Activated naive CD8-positive, alpha-beta T cell treated with anti-CD3 and anti-CD28 coated beads, Interleukin-2, amount 10 ng/mL, durations not matched to agents 7 days and 5 days (primary cell): ENCODE results near the gene FGD5. TPM values are rescaled to one million over a fixed set of nuclear protein-coding genes. Genes with fewer than 3 reads are reported as not detected.
"Not testable (repeated sequence)": the region's sequence is repeated elsewhere in the genome, so short reads cannot be mapped to it uniquely, and the experiment has no call there.

Experiments used
- ATAC-seq: fragments of 150-1000 bp; cut with Tn5 transposase; one replicate; pipeline ENCODE4 v1.10.0; 2021; ENCODE audit warnings: low read depth, moderate library complexity
- POLR2A ChIA-PET: fragments of 350-600 bp; sonication (Branson Sonifier 250); formaldehyde crosslinking; loops from one replicate; lab custom pipeline; 2021; ENCODE audit warnings: antibody characterized with exemption; lab: Charles Lee
- DNase-seq: peaks from one replicate; pipeline ENCODE4 v3.0.0; 2021
- H3K27ac Mint-ChIP-seq: one replicate; pipeline ENCODE4 v1.8.0; 2022; ENCODE audit warnings: mild to moderate bottlenecking, mixed read lengths
- H3K27me3 Mint-ChIP-seq: one replicate; pipeline ENCODE4 v1.8.0; 2022; ENCODE audit warnings: mild to moderate bottlenecking, moderate library complexity, mixed read lengths
- H3K36me3 Mint-ChIP-seq: one replicate; pipeline ENCODE4 v1.8.0; 2021; ENCODE audit warnings: mild to moderate bottlenecking, mixed read lengths
- H3K4me1 Mint-ChIP-seq: one replicate; pipeline ENCODE4 v1.8.0; 2021; ENCODE audit warnings: mixed read lengths
- H3K4me3 Mint-ChIP-seq: one replicate; pipeline ENCODE4 v1.8.0; 2022; ENCODE audit warnings: mild to moderate bottlenecking, moderate library complexity, mixed read lengths
- H3K9me3 Mint-ChIP-seq: one replicate; pipeline ENCODE4 v1.8.0; 2021; ENCODE audit warnings: mixed read lengths
- total RNA-seq, 2 experiments: library from RNA; stranded (reverse); gene quantifications; one replicate each; pipeline ENCODE4 v1.2.3, GENCODE V29; 2021

Gene FGD5
- total RNA-seq, 2 experiments from 2014 or later = 0.17 TPM; not detected in 1

GRCh38 chr3:14805961-14806537 lies 12.7 kb upstream of the FGD5 start:
- H3K36me3 Mint-ChIP-seq = no peaks in the 10 kb centered on the region
- no peak overlapping the region for H3K4me3 Mint-ChIP-seq
- ATAC-seq = no peak

GRCh38 chr3:14806641-14807263 lies 12.0 kb upstream of the FGD5 start:
- H3K4me1 Mint-ChIP-seq = peaks cover 24% of the 10 kb centered on the region
- H3K36me3 Mint-ChIP-seq = no peaks in the 10 kb centered on the region
- H3K4me3 Mint-ChIP-seq = no peak overlapping the region
- DNase-seq (no peak), ATAC-seq (peak; percentile 42)
- H3K9me3 Mint-ChIP-seq = no peaks in the 10 kb centered on the region
- POLR2A ChIA-PET = no interaction called here
- no peak overlapping the region for H3K27ac Mint-ChIP-seq
- H3K27me3 Mint-ChIP-seq = peaks cover 64% of the 10 kb centered on the region

More at GRCh38 chr3:14805961-14806537, 12.7 kb upstream of the FGD5 start:
- Mint-ChIP-seq H3K9me3 (no peaks in the 10 kb centered on the region), H3K27me3 (peaks cover 57% of the 10 kb centered on the region), H3K27ac (no peak overlapping the region), H3K4me1 (peaks cover 24% of the 10 kb centered on the region)
- POLR2A ChIA-PET = no interaction called here
- DNase-seq = no peak

GRCh38 chr3:14808025-14808424 lies 10.7 kb upstream of the FGD5 start:
- Mint-ChIP-seq H3K4me1 (peaks cover 24% of the 10 kb centered on the region), H3K36me3 (no peaks in the 10 kb centered on the region), H3K9me3 (no peaks in the 10 kb centered on the region), H3K27ac (no peak overlapping the region), H3K4me3 (no peak overlapping the region), H3K27me3 (peaks cover 74% of the 10 kb centered on the region)
- no peak for ATAC-seq
- POLR2A ChIA-PET = no interaction called here
- DNase-seq = no peak

- DNase-seq = no peak
- Mint-ChIP-seq H3K36me3 (no peaks in the 10 kb centered on the region), H3K4me3 (no peak overlapping the region), H3K4me1 (peaks cover 21% of the 10 kb centered on the region), H3K9me3 (no peaks in the 10 kb centered on the region), H3K27me3 (peaks cover 81% of the 10 kb centered on the region), H3K27ac (no peak overlapping the region)
- no peak for ATAC-seq
- POLR2A ChIA-PET = no interaction called here
Measured at GRCh38 chr3:14808502-14809266, 10.1 kb upstream of the FGD5 start.

GRCh38 chr3:14809611-14810010 lies 9.2 kb upstream of the FGD5 start:
- DNase-seq, H3K4me3 Mint-ChIP-seq, H3K36me3 Mint-ChIP-seq, H3K27ac Mint-ChIP-seq, H3K9me3 Mint-ChIP-seq, ATAC-seq, POLR2A ChIA-PET: not testable (repeated sequence)
- Mint-ChIP-seq H3K4me1 (peaks cover 15% of the 10 kb centered on the region), H3K27me3 (peaks cover 85% of the 10 kb centered on the region)

- H3K27me3 Mint-ChIP-seq = peaks cover 86% of the 10 kb centered on the region
- H3K4me3 Mint-ChIP-seq = no peak overlapping the region
- POLR2A ChIA-PET = no interaction called here
- H3K27ac Mint-ChIP-seq = no peak overlapping the region
- peaks cover 9% of the 10 kb centered on the region for H3K4me1 Mint-ChIP-seq
- DNase-seq (no peak), ATAC-seq (no peak)
- no peaks in the 10 kb centered on the region for H3K36me3 Mint-ChIP-seq
- H3K9me3 Mint-ChIP-seq = no peaks in the 10 kb centered on the region
Measured at GRCh38 chr3:14810070-14810791, 8.5 kb upstream of the FGD5 start.

- H3K4me1 Mint-ChIP-seq = peaks cover 8% of the 10 kb centered on the region
- H3K27ac Mint-ChIP-seq = no peak overlapping the region
- H3K9me3 Mint-ChIP-seq = no peaks in the 10 kb centered on the region
- ATAC-seq (no peak), DNase-seq (no peak)
- POLR2A ChIA-PET = no interaction called here
- H3K36me3 Mint-ChIP-seq = no peaks in the 10 kb centered on the region
- peaks cover 82% of the 10 kb centered on the region for H3K27me3 Mint-ChIP-seq
- peak overlapping the region; percentile 1 for H3K4me3 Mint-ChIP-seq
Measured at GRCh38 chr3:14810801-14811661, 7.7 kb upstream of the FGD5 start.

GRCh38 chr3:14811684-14812083 lies 7.1 kb upstream of the FGD5 start:
- ATAC-seq (no peak), DNase-seq (no peak)
- H3K4me3 Mint-ChIP-seq = no peak overlapping the region
- H3K9me3 Mint-ChIP-seq = no peaks in the 10 kb centered on the region
- POLR2A ChIA-PET = no interaction called here
- no peak overlapping the region for H3K27ac Mint-ChIP-seq
- no peaks in the 10 kb centered on the region for H3K36me3 Mint-ChIP-seq
- peaks cover 3% of the 10 kb centered on the region for H3K4me1 Mint-ChIP-seq
- peaks cover 79% of the 10 kb centered on the region for H3K27me3 Mint-ChIP-seq

- no peak for ATAC-seq
Measured at GRCh38 chr3:14812196-14812790, 6.5 kb upstream of the FGD5 start.

GRCh38 chr3:14814411-14814871 lies 4.3 kb upstream of the FGD5 start:
- POLR2A ChIA-PET = interaction anchor here (0.7 kb wide), 1 partner anchor 89 kb away, joined by 4 read pairs; no protein-coding TSS in a partner anchor
- DNase-seq = no peak
- ATAC-seq = no peak

More at GRCh38 chr3:14812196-14812790, 6.5 kb upstream of the FGD5 start:
- POLR2A ChIA-PET = no interaction called here
- H3K36me3 Mint-ChIP-seq = no peaks in the 10 kb centered on the region
- DNase-seq = no peak
- H3K27me3 Mint-ChIP-seq = peaks cover 75% of the 10 kb centered on the region
- H3K4me3 Mint-ChIP-seq = no peak overlapping the region
- no peak overlapping the region for H3K27ac Mint-ChIP-seq
- no peaks in the 10 kb centered on the region for H3K9me3 Mint-ChIP-seq
- H3K4me1 Mint-ChIP-seq = no peaks in the 10 kb centered on the region

GRCh38 chr3:14816359-14816758 lies 2.4 kb upstream of the FGD5 start:
- POLR2A ChIA-PET = no interaction called here
- Mint-ChIP-seq H3K36me3 (no peaks in the 10 kb centered on the region), H3K27ac (no peak overlapping the region), H3K4me1 (no peaks in the 10 kb centered on the region), H3K4me3 (no peak overlapping the region), H3K9me3 (no peaks in the 10 kb centered on the region), H3K27me3 (peaks cover 40% of the 10 kb centered on the region)
- ATAC-seq (no peak), DNase-seq (no peak)

More at GRCh38 chr3:14814411-14814871, 4.3 kb upstream of the FGD5 start:
- Mint-ChIP-seq H3K9me3 (no peaks in the 10 kb centered on the region), H3K27me3 (peaks cover 55% of the 10 kb centered on the region), H3K4me1 (no peaks in the 10 kb centered on the region), H3K27ac (no peak overlapping the region), H3K36me3 (no peaks in the 10 kb centered on the region), H3K4me3 (no peak overlapping the region)

GRCh38 chr3:14819671-14820070 lies 909 bp downstream of the FGD5 start:
- no peak for DNase-seq
- no peaks in the 10 kb centered on the region for H3K4me1 Mint-ChIP-seq
- H3K27ac Mint-ChIP-seq = no peak overlapping the region
- no peak overlapping the region for H3K4me3 Mint-ChIP-seq
- no peaks in the 10 kb centered on the region for H3K9me3 Mint-ChIP-seq
- peaks cover 29% of the 10 kb centered on the region for H3K27me3 Mint-ChIP-seq
- no peaks in the 10 kb centered on the region for H3K36me3 Mint-ChIP-seq
- POLR2A ChIA-PET = interaction anchor here (0.7 kb wide), 1 partner anchor 190 kb away, joined by 3 read pairs; no protein-coding TSS in a partner anchor
- ATAC-seq = no peak
